Measurements from ENCODE around the gene UNC93B1. TPM values are rescaled to one million over a fixed set of nuclear protein-coding genes. Genes with fewer than 3 reads are reported as not detected.

UNC93B1 gene
- polyA plus RNA-seq, 2 of the 4 experiments (the other 2 are of a cell fraction) = 49.4 to 51.2 TPM

DNA sequence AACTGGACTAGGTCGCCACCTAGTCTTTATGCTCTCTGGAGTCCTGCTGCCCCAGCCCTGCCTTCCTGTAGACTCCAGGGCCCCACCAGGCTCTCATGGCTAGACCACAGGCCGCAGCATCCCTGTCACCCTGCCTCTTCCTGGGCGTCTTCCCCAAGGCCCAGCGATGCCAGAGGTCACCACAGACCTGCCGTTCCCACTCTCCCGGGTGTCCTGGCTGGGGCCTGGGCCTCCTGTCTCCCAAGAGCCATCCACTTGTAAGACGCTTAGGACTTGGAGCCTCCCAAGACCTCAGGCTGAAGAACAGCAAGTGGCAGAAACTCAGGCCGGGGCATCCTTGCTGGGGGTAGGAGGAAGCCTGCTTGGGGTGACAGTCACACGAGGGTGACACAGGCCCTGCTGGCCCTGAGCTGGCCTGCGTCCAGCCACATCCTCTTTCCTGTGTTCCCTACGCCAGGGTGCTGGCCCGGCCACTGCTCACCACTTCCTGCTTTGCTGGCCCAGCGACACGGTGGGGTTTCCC is 32.9 kb upstream of the UNC93B1 start:
- DNase-seq (ENCODE audit: low read depth in 1 of 2, low spot score in 1 of 2) (no peak), ATAC-seq (no peak), FAIRE-seq (no peak)
- Histone ChIP-seq H3K4me3 (no peak overlapping the region), H3K27ac (peak overlapping the region in 1 of 2 experiments; percentile 96; a peak in 2 of 6 replicates), H3K4me2 (no peak overlapping the region), H3K9me3 (no peaks in the 10 kb centered on the region), H3K4me1 (peaks cover 49% of the 10 kb centered on the region)
- ChIA-PET CTCF (interaction anchor here (1.1 to 7.3 kb wide), 4 partner anchors 9 to 27 kb away, joined by 4 to 60 read pairs (median 8); partner anchors contain the start of gene ALDH3B1), POLR2A (interaction anchor here (0.9 to 2.4 kb wide), 4 partner anchors 10 to 84 kb away, joined by 4 to 13 read pairs (median 8); partner anchors contain the start of gene ALDH3B1)
- TF ChIP-seq KDM1A (IDR thresholded peaks at IDR 0.05; ENCODE audit: low read depth) (no peak), POLR2A (IDR thresholded peaks at IDR 0.05; ENCODE audit: low read length) (0 out of 2 replicates have a peak, but pooled peaks have one; percentile 8)
- TF ChIP-seq, protein P1, sequence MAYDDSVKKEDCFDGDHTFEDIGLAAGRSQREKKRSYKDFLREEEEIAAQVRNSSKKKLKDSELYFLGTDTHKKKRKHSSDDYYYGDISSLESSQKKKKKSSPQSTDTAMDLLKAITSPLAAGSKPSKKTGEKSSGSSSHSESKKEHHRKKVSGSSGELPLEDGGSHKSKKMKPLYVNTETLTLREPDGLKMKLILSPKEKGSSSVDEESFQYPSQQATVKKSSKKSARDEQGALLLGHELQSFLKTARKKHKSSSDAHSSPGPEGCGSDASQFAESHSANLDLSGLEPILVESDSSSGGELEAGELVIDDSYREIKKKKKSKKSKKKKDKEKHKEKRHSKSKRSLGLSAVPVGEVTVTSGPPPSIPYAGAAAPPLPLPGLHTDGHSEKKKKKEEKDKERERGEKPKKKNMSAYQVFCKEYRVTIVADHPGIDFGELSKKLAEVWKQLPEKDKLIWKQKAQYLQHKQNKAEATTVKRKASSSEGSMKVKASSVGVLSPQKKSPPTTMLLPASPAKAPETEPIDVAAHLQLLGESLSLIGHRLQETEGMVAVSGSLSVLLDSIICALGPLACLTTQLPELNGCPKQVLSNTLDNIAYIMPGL (CRISPR knock-in tag; IDR thresholded peaks at IDR 0.05; ENCODE audit: borderline replicate concordance) = no peak
- TF ChIP-seq, protein P2, sequence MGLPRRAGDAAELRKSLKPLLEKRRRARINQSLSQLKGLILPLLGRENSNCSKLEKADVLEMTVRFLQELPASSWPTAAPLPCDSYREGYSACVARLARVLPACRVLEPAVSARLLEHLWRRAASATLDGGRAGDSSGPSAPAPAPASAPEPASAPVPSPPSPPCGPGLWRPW (IDR thresholded peaks at IDR 0.05) = no peak
- TF ChIP-seq, protein P3, sequence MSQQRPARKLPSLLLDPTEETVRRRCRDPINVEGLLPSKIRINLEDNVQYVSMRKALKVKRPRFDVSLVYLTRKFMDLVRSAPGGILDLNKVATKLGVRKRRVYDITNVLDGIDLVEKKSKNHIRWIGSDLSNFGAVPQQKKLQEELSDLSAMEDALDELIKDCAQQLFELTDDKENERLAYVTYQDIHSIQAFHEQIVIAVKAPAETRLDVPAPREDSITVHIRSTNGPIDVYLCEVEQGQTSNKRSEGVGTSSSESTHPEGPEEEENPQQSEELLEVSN (IDR thresholded peaks at IDR 0.05; ENCODE audit: borderline replicate concordance, low read depth) = no peak
- 90% methylated on average over 14 of the region's 14 CpGs for WGBS (ENCODE audit: missing lambda C conversion rate)

DNA sequence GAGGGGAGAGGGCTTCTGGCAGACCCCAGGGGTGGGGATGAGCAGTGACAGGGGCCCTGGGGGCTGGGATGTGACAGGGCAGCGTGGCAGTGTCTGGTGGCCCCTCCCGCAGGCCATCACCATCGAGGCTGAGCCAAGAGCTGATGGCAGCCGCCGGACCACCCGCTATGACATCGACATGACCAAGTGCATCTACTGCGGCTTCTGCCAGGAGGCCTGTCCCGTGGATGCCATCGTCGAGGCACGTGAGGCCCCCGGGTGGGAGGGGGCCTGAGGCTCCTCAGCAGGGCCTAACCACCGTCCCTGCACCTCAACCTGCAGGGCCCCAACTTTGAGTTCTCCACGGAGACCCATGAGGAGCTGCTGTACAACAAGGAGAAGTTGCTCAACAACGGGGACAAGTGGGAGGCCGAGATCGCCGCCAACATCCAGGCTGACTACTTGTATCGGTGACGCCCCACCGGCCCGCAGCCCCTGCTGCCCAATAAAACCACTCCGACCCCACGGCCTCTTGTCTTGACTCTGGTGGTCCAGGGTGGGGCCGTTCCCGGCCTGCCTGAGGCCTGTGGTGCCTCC is 32.3 kb upstream of the UNC93B1 start:
- ATAC-seq = no peak
- Histone ChIP-seq H3K4me2 (no peak overlapping the region), H3K9me3 (no peaks in the 10 kb centered on the region), H3K27ac (peak overlapping the region in 1 of 2 experiments; percentile 96; a peak in 2 of 6 replicates), H3K4me3 (no peak overlapping the region), H3K4me1 (peaks cover 49% of the 10 kb centered on the region)
- TF ChIP-seq FOXS1 (CRISPR knock-in tag; IDR thresholded peaks at IDR 0.05) (no peak), HOXB5 (CRISPR knock-in tag; IDR thresholded peaks at IDR 0.05) (no peak), CEBPB (IDR thresholded peaks at IDR 0.05) (no peak), TP53 (CRISPR knock-in tag; IDR thresholded peaks at IDR 0.05) (no peak), JUN (IDR thresholded peaks at IDR 0.05) (no peak), CBX2 (IDR thresholded peaks at IDR 0.05; ENCODE audit: borderline replicate concordance, low read depth) (no peak), ZNF302 (CRISPR knock-in tag; IDR thresholded peaks at IDR 0.05) (no peak), RNF2 (IDR thresholded peaks at IDR 0.05; ENCODE audit: borderline replicate concordance, low read depth) (no peak), RFX5 (IDR thresholded peaks at IDR 0.05) (no peak), POLR2AphosphoS2 (conservative IDR thresholded peaks at IDR 0.05; ENCODE audit: low read length) (no peak), NFE2L2 (conservative IDR thresholded peaks at IDR 0.05; ENCODE audit: low read length) (no peak), RAD21 (conservative IDR thresholded peaks at IDR 0.05 in 1 of 2, IDR thresholded peaks at IDR 0.05 in 1 of 2) (no peak), FOSL2 (IDR thresholded peaks at IDR 0.05) (no peak), FOSL2 (CRISPR knock-in tag; IDR thresholded peaks at IDR 0.05) (no peak), EHMT2 (IDR thresholded peaks at IDR 0.05; ENCODE audit: low read depth) (no peak), HDAC2 (IDR thresholded peaks at IDR 0.05) (no peak), PHF8 (IDR thresholded peaks at IDR 0.05; ENCODE audit: borderline replicate concordance, low read depth) (no peak), CHD4 (IDR thresholded peaks at IDR 0.05; ENCODE audit: borderline replicate concordance) (no peak), NPAS2 (CRISPR knock-in tag; IDR thresholded peaks at IDR 0.05; ENCODE audit: borderline replicate concordance) (no peak)
- TF ChIP-seq, protein P3 (IDR thresholded peaks at IDR 0.05; ENCODE audit: borderline replicate concordance, low read depth) = no peak
- TF ChIP-seq, protein P4, sequence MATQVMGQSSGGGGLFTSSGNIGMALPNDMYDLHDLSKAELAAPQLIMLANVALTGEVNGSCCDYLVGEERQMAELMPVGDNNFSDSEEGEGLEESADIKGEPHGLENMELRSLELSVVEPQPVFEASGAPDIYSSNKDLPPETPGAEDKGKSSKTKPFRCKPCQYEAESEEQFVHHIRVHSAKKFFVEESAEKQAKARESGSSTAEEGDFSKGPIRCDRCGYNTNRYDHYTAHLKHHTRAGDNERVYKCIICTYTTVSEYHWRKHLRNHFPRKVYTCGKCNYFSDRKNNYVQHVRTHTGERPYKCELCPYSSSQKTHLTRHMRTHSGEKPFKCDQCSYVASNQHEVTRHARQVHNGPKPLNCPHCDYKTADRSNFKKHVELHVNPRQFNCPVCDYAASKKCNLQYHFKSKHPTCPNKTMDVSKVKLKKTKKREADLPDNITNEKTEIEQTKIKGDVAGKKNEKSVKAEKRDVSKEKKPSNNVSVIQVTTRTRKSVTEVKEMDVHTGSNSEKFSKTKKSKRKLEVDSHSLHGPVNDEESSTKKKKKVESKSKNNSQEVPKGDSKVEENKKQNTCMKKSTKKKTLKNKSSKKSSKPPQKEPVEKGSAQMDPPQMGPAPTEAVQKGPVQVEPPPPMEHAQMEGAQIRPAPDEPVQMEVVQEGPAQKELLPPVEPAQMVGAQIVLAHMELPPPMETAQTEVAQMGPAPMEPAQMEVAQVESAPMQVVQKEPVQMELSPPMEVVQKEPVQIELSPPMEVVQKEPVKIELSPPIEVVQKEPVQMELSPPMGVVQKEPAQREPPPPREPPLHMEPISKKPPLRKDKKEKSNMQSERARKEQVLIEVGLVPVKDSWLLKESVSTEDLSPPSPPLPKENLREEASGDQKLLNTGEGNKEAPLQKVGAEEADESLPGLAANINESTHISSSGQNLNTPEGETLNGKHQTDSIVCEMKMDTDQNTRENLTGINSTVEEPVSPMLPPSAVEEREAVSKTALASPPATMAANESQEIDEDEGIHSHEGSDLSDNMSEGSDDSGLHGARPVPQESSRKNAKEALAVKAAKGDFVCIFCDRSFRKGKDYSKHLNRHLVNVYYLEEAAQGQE (IDR thresholded peaks at IDR 0.05) = no peak
- POLR2A ChIA-PET = no interaction called here
- CTCF ChIA-PET = interaction anchor here (0.6 to 1.1 kb wide), 2 partner anchors 26 to 762 kb away, joined by 3 to 4 read pairs; partner anchors contain the start of gene ALDH3B1
- WGBS (ENCODE audit: missing lambda C conversion rate) = 93% methylated on average over 10 of the region's 27 CpGs
- no peak for FAIRE-seq
- DNase-seq (ENCODE audit: low read depth in 1 of 2, low spot score in 1 of 2) = no peak

Measured in A549 (cell line).